HG02885 (cell line): ENCODE results near the gene ZBTB48.
A peak's percentile ranks its signal among the peaks of the same experiment; 100 is the strongest.
"Not testable (repeated sequence)": the region's sequence is repeated elsewhere in the genome, so short reads cannot be mapped to it uniquely, and the experiment has no call there.

Source experiments
- ATAC-seq: cut with Tn5 transposase; IDR thresholded peaks from one replicate; pipeline ENCODE4 v1.9.1; 2021; ENCODE audit warnings: mild to moderate bottlenecking; ENCODE audit not compliant: unreplicated experiment, poor library complexity

The ZBTB48 gene

GRCh38 chr1:6579374-6580118 is at the start of gene ZBTB48:
Gene ZBTB48 (plus strand): TSS chr1:6579994. CDS start chr1:6580610, 616 bp downstream.
- ATAC-seq, result peak; percentile 92

- no peak for ATAC-seq
Observed at GRCh38 chr1:6530504-6531160, 49.2 kb upstream of the ZBTB48 start.

- ATAC-seq, result no peak
Observed at GRCh38 chr1:6531996-6532395, 47.8 kb upstream of the ZBTB48 start.

GRCh38 chr1:6534248-6534822 is 45.5 kb upstream of the ZBTB48 start:
- ATAC-seq, result no peak

DNA sequence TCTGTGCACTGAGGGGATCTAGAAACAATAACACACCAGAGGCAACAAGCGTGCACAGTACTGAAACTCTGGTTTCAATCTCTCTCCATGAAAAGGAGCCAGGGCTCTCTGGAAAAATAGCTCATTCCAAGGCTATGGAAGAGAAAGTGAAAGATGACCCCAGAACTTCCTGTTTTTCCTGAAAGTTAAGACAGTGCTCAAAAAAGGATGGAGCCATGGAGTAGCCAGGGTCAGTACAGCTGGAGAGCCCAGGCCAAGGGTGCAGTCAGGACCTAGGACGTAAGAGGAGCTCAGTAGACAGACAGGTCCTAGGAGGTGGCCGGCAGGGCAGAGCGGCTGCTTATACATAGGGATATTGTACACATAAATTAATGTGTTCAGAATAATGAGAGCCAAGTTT is 44.6 kb upstream of the ZBTB48 start:
- ATAC-seq, result no peak

- ATAC-seq, result no peak
Observed at GRCh38 chr1:6536291-6536690, 43.5 kb upstream of the ZBTB48 start.

GRCh38 chr1:6538956-6539355 is 40.8 kb upstream of the ZBTB48 start:
- ATAC-seq, result no peak

DNA sequence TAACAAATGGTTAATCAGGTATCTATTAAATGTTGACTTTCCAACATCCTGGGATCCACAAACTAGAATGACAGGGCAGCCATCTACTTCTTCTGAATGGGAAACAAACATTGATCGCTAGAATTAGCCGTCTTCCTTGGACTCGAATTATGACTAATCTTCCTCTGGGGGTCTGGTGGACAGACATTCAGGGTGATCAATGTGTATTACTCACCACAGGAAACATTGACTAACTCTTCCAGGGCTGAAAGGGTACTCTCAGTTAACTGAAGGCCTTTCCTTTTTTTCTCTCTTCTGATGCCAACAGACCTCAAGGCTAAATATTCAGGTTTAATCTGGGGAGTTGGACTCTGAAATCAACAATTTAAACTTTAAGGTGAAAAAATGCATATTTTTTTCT is 35.0 kb upstream of the ZBTB48 start:
- ATAC-seq, result no peak

DNA sequence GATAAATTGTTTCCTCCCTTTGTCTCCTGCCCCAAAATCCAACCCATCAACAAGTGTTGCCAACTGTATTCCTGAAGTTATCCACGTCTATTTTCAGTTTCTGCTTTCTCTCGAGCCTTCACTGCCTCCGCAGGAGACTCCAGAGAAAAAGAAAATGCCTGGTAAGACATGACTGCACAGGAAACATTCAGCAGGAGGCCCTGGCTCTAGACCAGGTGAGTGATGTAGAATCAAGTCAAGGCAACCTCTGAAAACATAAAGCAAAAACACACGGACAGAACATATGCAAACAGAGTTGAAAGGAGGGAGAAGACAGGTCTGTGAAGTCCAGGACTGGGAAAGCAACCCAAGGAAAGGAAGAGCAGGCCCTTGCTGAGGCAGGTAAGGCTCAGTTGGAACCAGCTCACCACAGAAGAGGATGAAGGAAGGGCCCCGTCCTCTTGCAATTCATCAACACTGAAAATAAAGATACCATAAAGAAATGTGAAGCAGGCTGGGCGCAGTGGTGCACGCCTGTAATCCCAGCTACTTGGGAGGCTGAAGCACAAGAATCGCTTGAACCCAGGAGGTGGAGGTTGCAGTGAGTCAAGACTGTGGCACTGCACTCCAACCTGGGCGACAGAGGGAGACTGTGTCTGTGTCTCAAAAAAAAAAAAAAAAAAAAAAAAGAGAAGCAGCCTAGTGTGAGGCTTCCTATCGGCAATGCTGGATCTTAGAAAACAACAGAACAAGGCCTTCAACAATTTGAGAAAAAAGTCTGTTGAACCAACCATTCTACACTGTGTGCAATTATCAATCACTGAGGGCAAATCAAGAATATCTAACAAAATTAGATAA is 34.3 kb upstream of the ZBTB48 start:
- ATAC-seq, result no peak

DNA sequence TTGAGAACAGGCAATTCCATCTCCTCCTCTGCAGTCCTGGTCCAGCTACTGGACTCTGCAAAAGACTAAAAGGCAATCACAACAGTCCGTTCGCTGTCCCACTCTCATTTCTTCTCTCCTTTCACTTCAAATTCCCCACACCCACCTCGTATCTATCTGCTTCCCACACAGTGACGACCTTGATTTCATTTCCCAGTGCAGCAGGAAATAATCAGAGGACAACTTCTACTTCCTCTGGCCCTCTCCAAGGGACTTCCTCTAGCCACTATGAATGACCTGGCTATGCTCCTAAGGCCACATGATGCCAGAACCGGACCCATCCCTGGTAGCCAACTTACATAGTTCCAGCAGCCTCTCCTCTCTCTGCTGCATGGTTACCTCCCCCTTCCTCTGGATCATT is 33.5 kb upstream of the ZBTB48 start:
- no peak for ATAC-seq

DNA sequence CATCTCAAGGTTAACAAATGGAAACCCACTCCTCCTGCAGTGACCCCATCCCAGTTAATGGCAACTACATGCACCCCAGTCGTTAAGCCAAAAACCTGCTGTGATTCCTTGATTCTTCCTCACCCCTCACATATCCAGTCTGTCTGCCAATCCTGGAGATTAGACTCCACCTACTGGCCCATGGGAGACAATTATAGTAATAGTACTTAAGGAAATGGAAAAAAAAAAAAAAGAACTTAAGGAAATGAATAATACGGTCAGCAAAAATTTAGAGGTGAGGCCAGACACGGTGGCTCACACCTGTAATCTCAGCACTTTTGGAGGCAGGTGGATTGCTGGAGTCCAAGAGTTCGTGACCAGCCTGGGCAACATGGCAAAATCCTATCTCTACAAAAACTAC is 32.5 kb upstream of the ZBTB48 start:
- no peak for ATAC-seq

DNA sequence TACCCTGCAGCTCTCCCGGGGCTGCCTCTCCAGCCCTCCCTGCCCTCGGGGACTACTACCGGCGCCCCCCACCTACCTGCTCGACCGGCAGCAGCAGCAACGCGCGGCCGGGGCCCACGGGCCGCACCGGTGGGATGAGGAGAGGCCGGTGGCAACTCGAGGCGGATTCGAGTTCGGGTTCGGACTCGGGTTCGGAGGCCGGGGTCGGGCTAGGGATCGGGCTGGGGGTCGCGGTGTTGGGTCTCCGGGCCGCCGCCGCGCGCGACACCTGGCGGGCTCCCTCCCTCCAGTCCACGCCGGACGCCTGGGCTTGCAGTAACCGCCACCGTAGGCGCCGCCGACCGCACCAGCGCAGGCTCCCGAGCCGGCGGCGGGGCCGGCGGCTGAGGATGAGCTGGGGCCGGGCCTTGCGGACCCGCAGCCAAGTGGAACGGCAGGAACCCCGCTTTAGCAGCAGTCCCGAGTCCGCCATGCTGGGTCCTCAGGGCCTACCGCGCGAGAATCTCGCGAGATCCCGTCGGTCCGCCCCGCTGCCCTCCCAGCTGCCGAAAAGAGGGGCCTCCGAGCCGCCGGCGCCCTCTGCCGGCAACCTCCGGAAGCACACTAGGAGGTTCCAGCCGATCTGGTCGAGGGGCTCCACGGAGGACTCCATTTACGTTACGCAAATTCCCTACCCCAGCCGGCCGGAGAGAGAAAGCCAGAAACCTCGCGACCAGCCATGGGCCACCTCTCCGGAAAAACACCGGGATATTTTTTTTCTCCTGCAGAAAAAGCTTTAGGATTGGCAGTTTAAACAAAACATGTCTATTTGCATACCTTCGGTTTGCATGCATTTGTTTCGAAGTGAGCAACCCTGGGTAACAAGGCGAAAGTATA is 25.5 kb upstream of the ZBTB48 start, which contains the start of gene NOL9:
Gene NOL9 (minus strand): TSS at position 483 of the 876 bp plus-strand sequence. CDS start 11 bp downstream, at position 472.
- peak; percentile 95 for ATAC-seq

DNA sequence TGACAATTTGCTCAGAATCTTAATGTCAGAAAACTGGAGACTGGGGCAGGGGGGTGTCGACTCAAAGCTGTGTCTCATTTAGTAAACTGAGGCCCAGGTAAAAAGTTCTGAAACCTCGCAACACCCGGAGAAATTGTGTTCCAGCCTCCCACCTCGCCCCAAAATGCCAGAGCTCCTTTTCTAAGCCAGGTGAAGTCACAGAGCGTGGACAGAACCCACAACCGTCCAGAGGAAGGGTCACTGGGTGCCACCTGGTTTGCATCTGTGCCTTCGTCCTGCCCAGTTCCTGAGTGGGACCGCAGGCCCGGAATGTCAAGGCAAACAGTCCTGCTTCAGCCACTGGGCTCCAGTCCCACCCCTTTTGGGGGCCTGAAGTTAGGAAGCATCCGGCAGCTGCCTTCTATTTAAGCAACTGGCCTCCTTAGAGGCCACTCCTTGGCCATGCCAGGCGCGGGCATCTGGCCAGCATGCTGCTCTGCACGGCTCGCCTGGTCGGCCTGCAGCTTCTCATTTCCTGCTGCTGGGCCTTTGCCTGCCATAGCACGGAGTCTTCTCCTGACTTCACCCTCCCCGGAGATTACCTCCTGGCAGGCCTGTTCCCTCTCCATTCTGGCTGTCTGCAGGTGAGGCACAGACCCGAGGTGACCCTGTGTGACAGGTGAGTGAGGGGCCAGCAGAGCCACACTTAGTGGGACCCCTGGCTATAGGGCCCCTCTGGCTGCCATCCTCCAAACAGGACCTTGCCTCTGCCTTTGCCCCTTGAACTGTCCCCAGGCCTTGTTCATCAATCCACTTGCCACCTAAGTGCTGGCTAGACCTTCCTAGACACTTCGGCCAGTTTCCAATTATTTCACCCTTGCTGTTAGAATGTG is 24.7 kb upstream of the ZBTB48 start, which contains the start of gene TAS1R1:
Gene TAS1R1 (plus strand): TSS at position 401 of the 872 bp plus-strand sequence. CDS start 67 bp downstream, at position 468.
- ATAC-seq, result no peak

DNA sequence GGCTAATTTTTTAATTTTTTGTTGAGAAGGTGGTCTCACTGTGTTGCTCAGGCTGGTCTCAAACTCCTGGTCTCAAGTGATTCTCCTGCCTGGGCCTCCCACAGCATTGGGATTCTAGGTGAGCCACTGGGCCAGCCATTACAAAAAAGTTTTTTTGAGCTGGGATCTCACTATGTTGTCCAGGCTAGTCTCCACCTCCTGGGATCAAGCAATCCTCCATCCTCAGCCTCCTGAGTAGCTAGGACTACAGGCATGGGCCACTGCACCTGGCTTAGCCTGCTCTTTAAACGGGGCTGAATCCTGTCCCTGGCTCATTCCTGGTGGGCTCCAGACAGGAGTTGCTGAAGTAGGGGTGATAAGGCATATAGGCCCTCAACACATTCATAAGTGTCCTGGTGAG is 22.2 kb upstream of the ZBTB48 start:
- no peak for ATAC-seq

- ATAC-seq, result not testable (repeated sequence)
Observed at GRCh38 chr1:6559161-6559560, 20.6 kb upstream of the ZBTB48 start.

- ATAC-seq, result no peak
Observed at GRCh38 chr1:6560267-6560666, 19.5 kb upstream of the ZBTB48 start.

GRCh38 chr1:6569033-6569432 is 10.8 kb upstream of the ZBTB48 start:
- ATAC-seq, result no peak

GRCh38 chr1:6570100-6570499 is 9.7 kb upstream of the ZBTB48 start:
- ATAC-seq, result no peak

DNA sequence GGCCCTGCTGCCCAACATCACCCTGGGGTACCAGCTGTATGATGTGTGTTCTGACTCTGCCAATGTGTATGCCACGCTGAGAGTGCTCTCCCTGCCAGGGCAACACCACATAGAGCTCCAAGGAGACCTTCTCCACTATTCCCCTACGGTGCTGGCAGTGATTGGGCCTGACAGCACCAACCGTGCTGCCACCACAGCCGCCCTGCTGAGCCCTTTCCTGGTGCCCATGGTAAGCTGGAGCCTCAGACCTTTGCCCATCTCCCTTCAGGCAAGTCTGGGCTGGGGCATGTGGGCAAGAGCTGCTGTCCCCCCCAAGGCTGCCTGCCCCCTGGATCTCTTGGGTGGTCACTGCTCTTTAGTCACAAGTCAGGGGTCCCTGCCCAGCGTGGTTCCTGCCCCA is 8.8 kb upstream of the ZBTB48 start:
- ATAC-seq, result no peak
